ENCODE measurements around the gene ABCC4.

The ABCC4 gene

DNA sequence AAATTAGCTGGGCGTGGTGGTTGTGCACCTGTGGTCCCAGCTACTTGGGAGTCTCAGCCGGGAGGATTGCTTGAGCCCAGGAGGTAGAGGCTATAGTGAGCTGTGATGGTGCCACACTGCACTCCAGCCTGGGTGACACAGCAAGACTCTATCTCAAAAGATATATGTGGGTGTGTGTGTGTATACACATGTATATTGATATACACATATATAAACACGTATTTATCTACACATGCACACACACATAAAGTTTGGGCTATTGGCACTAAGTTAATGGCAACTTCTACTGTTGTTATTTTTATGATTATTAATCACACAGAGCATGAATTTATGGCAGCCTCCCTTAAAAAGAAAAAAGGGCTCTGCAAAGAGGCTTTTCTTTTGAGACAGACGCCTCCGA is 27.1 kb upstream of the ABCC4 start:
- Histone ChIP-seq H3K36me3 (ENCODE audit: control insufficient read depth in 2 of 2, insufficient read depth in 1 of 2, low read length in 2 of 2) (no peaks in the 10 kb centered on the region), H3K9me3 (ENCODE audit: control insufficient read depth, insufficient read depth, low read depth, low read length) (no peaks in the 10 kb centered on the region), H3K4me3 (ENCODE audit: low read depth, low read length) (no peak overlapping the region), H3K4me1 (ENCODE audit: control insufficient read depth, insufficient read depth, low read length) (no peaks in the 10 kb centered on the region; the same call in 1 of the 2 replicates), H3K27ac (ENCODE audit: extremely low read depth, low read depth, low read length) (no peak overlapping the region)
- ChIA-PET CTCF (no interaction called here), POLR2A (no interaction called here)
- TF ChIP-seq ZNF626 (tag by site-specific recombination; IDR thresholded peaks at IDR 0.05): no peak

DNA sequence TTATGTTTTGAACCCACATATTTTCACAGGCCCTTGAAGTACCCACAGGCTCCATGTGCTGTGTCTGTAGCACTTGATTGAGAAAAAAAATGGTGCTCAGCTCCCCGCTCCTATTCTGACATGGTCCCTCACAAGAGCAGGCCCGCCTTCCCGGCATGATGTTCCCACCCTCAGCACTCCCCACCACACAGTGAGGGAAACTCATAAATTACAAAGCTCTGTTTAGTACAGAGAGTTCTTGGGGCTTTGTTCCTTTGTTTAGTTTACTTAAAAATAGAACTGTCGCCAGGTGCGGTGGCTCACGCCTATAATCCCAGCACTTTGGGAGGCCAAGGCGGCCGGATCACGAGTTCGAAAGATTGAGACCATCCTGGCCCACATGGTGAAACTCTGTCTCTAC is 25.9 kb upstream of the ABCC4 start:
- TF ChIP-seq ZNF202 (tag by site-specific recombination; IDR thresholded peaks at IDR 0.05; ENCODE audit: borderline replicate concordance) (no peak), GLIS2 (tag by site-specific recombination; IDR thresholded peaks at IDR 0.05) (no peak), ZEB2 (tag by site-specific recombination; IDR thresholded peaks at IDR 0.05) (no peak), ZNF629 (tag by site-specific recombination; IDR thresholded peaks at IDR 0.05) (no peak), ZNF473 (tag by site-specific recombination; IDR thresholded peaks at IDR 0.05) (no peak), REPIN1 (tag by site-specific recombination; IDR thresholded peaks at IDR 0.05; ENCODE audit: low read depth) (no peak), ZNF549 (tag by site-specific recombination; IDR thresholded peaks at IDR 0.05) (no peak), HOXC10 (CRISPR knock-in tag; IDR thresholded peaks at IDR 0.05) (no peak), ZNF211 (tag by site-specific recombination; IDR thresholded peaks at IDR 0.05; ENCODE audit: low read depth) (no peak), ZFHX2 (tag by site-specific recombination; conservative IDR thresholded peaks at IDR 0.05) (no peak), ZNF510 (tag by site-specific recombination; IDR thresholded peaks at IDR 0.05; ENCODE audit: insufficient replicate concordance) (no peak), ZNF560 (tag by site-specific recombination; IDR thresholded peaks at IDR 0.05; ENCODE audit: borderline replicate concordance) (no peak), YY1 (tag by site-specific recombination; IDR thresholded peaks at IDR 0.05) (no peak), ZNF530 (tag by site-specific recombination; IDR thresholded peaks at IDR 0.05; ENCODE audit: low read depth) (no peak), ZNF394 (tag by site-specific recombination; IDR thresholded peaks at IDR 0.05; ENCODE audit: borderline replicate concordance) (no peak), ZNF214 (tag by site-specific recombination; IDR thresholded peaks at IDR 0.05; ENCODE audit: borderline replicate concordance) (no peak), GLIS1 (tag by site-specific recombination; IDR thresholded peaks at IDR 0.05) (no peak)
- TF ChIP-seq, protein P1, sequence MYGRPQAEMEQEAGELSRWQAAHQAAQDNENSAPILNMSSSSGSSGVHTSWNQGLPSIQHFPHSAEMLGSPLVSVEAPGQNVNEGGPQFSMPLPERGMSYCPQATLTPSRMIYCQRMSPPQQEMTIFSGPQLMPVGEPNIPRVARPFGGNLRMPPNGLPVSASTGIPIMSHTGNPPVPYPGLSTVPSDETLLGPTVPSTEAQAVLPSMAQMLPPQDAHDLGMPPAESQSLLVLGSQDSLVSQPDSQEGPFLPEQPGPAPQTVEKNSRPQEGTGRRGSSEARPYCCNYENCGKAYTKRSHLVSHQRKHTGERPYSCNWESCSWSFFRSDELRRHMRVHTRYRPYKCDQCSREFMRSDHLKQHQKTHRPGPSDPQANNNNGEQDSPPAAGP (tag by site-specific recombination; IDR thresholded peaks at IDR 0.05): no peak
- H3K4me3 ChIP-seq (ENCODE audit: low read depth, low read length): no peak overlapping the region
- H3K9me3 ChIP-seq (ENCODE audit: control insufficient read depth, insufficient read depth, low read depth, low read length): no peaks in the 10 kb centered on the region
- no peaks in the 10 kb centered on the region; the same call in 1 of the 2 replicates for H3K4me1 ChIP-seq (ENCODE audit: control insufficient read depth, insufficient read depth, low read length)
- H3K36me3 ChIP-seq (ENCODE audit: control insufficient read depth in 2 of 2, insufficient read depth in 1 of 2, low read length in 2 of 2): no peaks in the 10 kb centered on the region
- ChIA-PET POLR2A (no interaction called here), CTCF (no interaction called here)
- H3K27ac ChIP-seq (ENCODE audit: extremely low read depth, low read depth, low read length): no peak overlapping the region

DNA sequence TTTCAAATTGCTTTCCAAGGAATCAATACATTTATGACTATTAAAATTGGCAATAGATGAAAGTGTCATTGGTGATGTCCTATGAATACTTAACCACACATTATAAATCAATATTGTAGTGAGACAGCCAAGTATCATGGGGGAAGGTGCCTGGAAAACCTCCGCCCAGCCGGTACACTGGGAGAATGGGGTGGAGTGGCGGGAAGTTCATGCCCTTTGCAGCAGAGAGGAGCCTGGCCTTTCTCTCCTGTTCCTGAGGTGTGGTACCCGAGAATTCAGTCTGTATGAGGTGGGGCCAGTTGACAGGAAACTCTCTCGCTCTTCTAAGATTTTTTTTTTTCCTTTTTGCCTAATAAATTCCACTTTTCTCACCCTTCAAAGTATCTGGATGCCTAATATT is 25.4 kb upstream of the ABCC4 start:
- no peak for TF ChIP-seq ZNF394 (tag by site-specific recombination; IDR thresholded peaks at IDR 0.05; ENCODE audit: borderline replicate concordance)
- TF ChIP-seq, protein P2, sequence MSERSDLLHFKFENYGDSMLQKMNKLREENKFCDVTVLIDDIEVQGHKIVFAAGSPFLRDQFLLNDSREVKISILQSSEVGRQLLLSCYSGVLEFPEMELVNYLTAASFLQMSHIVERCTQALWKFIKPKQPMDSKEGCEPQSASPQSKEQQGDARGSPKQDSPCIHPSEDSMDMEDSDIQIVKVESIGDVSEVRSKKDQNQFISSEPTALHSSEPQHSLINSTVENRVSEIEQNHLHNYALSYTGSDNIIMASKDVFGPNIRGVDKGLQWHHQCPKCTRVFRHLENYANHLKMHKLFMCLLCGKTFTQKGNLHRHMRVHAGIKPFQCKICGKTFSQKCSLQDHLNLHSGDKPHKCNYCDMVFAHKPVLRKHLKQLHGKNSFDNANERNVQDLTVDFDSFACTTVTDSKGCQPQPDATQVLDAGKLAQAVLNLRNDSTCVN (tag by site-specific recombination; optimal IDR thresholded peaks at IDR 0.05): no peak
- no peak for TF ChIP-seq ZFP41 (tag by site-specific recombination; IDR thresholded peaks at IDR 0.05; ENCODE audit: borderline replicate concordance)
- TF ChIP-seq MYNN (tag by site-specific recombination; IDR thresholded peaks at IDR 0.05; ENCODE audit: borderline replicate concordance): no peak
- no peak for TF ChIP-seq ZNF558 (tag by site-specific recombination; IDR thresholded peaks at IDR 0.05)
- no peak for TF ChIP-seq SP2 (tag by site-specific recombination; IDR thresholded peaks at IDR 0.05)
- TF ChIP-seq ZNF138 (tag by site-specific recombination; IDR thresholded peaks at IDR 0.05; ENCODE audit: borderline replicate concordance): no peak
- no peak for TF ChIP-seq ZNF670 (tag by site-specific recombination; IDR thresholded peaks at IDR 0.05; ENCODE audit: low read depth)
- TF ChIP-seq, protein P3, sequence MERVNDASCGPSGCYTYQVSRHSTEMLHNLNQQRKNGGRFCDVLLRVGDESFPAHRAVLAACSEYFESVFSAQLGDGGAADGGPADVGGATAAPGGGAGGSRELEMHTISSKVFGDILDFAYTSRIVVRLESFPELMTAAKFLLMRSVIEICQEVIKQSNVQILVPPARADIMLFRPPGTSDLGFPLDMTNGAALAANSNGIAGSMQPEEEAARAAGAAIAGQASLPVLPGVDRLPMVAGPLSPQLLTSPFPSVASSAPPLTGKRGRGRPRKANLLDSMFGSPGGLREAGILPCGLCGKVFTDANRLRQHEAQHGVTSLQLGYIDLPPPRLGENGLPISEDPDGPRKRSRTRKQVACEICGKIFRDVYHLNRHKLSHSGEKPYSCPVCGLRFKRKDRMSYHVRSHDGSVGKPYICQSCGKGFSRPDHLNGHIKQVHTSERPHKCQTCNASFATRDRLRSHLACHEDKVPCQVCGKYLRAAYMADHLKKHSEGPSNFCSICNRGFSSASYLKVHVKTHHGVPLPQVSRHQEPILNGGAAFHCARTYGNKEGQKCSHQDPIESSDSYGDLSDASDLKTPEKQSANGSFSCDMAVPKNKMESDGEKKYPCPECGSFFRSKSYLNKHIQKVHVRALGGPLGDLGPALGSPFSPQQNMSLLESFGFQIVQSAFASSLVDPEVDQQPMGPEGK (tag by site-specific recombination; IDR thresholded peaks at IDR 0.05): no peak
- TF ChIP-seq ZNF785 (tag by site-specific recombination; IDR thresholded peaks at IDR 0.05): no peak
- POLR2A ChIA-PET: no interaction called here
- CTCF ChIA-PET: no interaction called here

More for the DNA sequence above, 25.4 kb upstream of the ABCC4 start:
- Histone ChIP-seq H3K4me1 (ENCODE audit: control insufficient read depth, insufficient read depth, low read length) (no peaks in the 10 kb centered on the region; the same call in 1 of the 2 replicates), H3K36me3 (ENCODE audit: control insufficient read depth in 2 of 2, insufficient read depth in 1 of 2, low read length in 2 of 2) (no peaks in the 10 kb centered on the region), H3K4me3 (ENCODE audit: low read depth, low read length) (no peak overlapping the region), H3K9me3 (ENCODE audit: control insufficient read depth, insufficient read depth, low read depth, low read length) (no peaks in the 10 kb centered on the region), H3K27ac (ENCODE audit: extremely low read depth, low read depth, low read length) (no peak overlapping the region)
